Endothelial cell of umbilical vein (primary cell): ENCODE data around the gene CAMTA1. TPM values are rescaled to one million over a fixed set of nuclear protein-coding genes. Genes with fewer than 3 reads are reported as not detected.

Experiments
- BruUV-seq: library from RNA; stranded (reverse); fragments of 400-500 nt; replicated peaks from 2 replicates; lab custom pipeline; 2021; lab: Mats Ljungman, UMichigan
- CTCF ChIA-PET: fragments of 300-600, 350-600 bp; sonication (Branson Sonifier 250); formaldehyde crosslinking; loops from one replicate; lab custom pipeline; 2021; ENCODE audit warnings: antibody characterized with exemption, inconsistent platforms; lab: Charles Lee
- POLR2A ChIA-PET: fragments of 300-600, 350-600 bp; sonication (Branson Sonifier 250); formaldehyde crosslinking; loops from one replicate; lab custom pipeline; 2021; ENCODE audit warnings: antibody characterized with exemption, inconsistent platforms; lab: Charles Lee
- DNase-seq: peaks from one replicate; pipeline ENCODE4 v3.0.0-alpha.2; 2011; ENCODE audit warnings: low read depth, low spot score
- FAIRE-seq: peaks from 2 replicates; lab custom pipeline; 2011; peaks lifted over from hg19 to GRCh38; lab: Jason Lieb, UNC
- H2AFZ ChIP-seq: 2 replicates; pipeline ENCODE4 v1.6.0; 2012; ENCODE audit warnings: low read depth, low read length, control low read depth, inconsistent platforms
- H3K27ac ChIP-seq: 2 replicates; pipeline ENCODE4 v1.5.1; 2011; ENCODE audit warnings: low read depth, mild to moderate bottlenecking, control low read depth, low read length, moderate library complexity; ENCODE audit not compliant: insufficient read depth
- H3K27me3 ChIP-seq, 2 experiments: 2 replicates each; pipeline versions ENCODE4 v1.6.0 to v1.6.1; 2011; ENCODE audit warnings: low read length in 2 of 2, mixed read lengths in 1 of 2; ENCODE audit not compliant: control insufficient read depth in 2 of 2, insufficient read depth in 2 of 2
- H3K36me3 ChIP-seq, 2 experiments: 2 replicates in 1 of 2; 3 replicates in 1 of 2; pipeline ENCODE4 v1.5.1; 2011; ENCODE audit warnings: low read length in 2 of 2, mild to moderate bottlenecking in 1 of 2, moderate library complexity in 1 of 2; ENCODE audit not compliant: control insufficient read depth in 2 of 2, insufficient read depth in 2 of 2; ENCODE audit errors: extremely low read depth in 1 of 2
- H3K4me1 ChIP-seq: 3 replicates; pipeline ENCODE4 v1.5.1; 2011; ENCODE audit warnings: mild to moderate bottlenecking, low read length; ENCODE audit not compliant: control insufficient read depth, insufficient read depth; ENCODE audit errors: extremely low read depth
- H3K4me2 ChIP-seq: 2 replicates; pipeline ENCODE4 v1.6.1; 2011; ENCODE audit warnings: low read length, control low read depth, mixed read lengths; ENCODE audit not compliant: insufficient read depth
- H3K4me3 ChIP-seq, 3 experiments: fragments of 200-600 bp in 1 of 3; sonication (generic), shearing (Covaris generic) in 1 of 3; replicated peaks in 1 of 3; 2 replicates each; pipeline ENCODE4 v1.5.1; 2011 to 2016; ENCODE audit warnings: control low read depth in 3 of 3, low read length in 3 of 3, mild to moderate bottlenecking in 2 of 3, inconsistent platforms in 1 of 3, low read depth in 1 of 3, moderate library complexity in 1 of 3; ENCODE audit not compliant: insufficient read depth in 1 of 3
- H3K79me2 ChIP-seq: 2 replicates; pipeline ENCODE4 v1.6.0; 2012; ENCODE audit warnings: low read length, inconsistent platforms; ENCODE audit not compliant: control insufficient read depth, insufficient read depth
- H3K9ac ChIP-seq: replicated peaks from 2 replicates; pipeline ENCODE3; 2011; ENCODE audit warnings: low read length, control low read depth; ENCODE audit not compliant: insufficient read depth; ENCODE audit errors: extremely low read depth
- H3K9me1 ChIP-seq: replicated peaks from 3 replicates; pipeline ENCODE4 v1.6.0; 2011; ENCODE audit warnings: mild to moderate bottlenecking, low read length; ENCODE audit not compliant: control insufficient read depth, insufficient read depth; ENCODE audit errors: extremely low read depth
- H3K9me3 ChIP-seq: replicated peaks from 2 replicates; pipeline ENCODE4 v1.5.1; 2012; ENCODE audit warnings: low read length, inconsistent platforms; ENCODE audit not compliant: control insufficient read depth, insufficient read depth
- H4K20me1 ChIP-seq: replicated peaks from 2 replicates; pipeline ENCODE3; 2011; ENCODE audit warnings: mild to moderate bottlenecking, low read length; ENCODE audit not compliant: control insufficient read depth, insufficient read depth; ENCODE audit errors: extremely low read depth
- CTCF ChIP-seq, 2 donors: IDR thresholded peaks; 1 replicate in 1 of 2; 2 replicates in 1 of 2; pipeline ENCODE4 v1.5.1; 2011; ENCODE audit warnings: low read length in 2 of 2, mild to moderate bottlenecking in 2 of 2, moderate library complexity in 2 of 2, control low read depth in 1 of 2, inconsistent platforms in 1 of 2, low read depth in 1 of 2; ENCODE audit not compliant: insufficient read depth in 1 of 2; ENCODE audit errors: extremely low read depth in 1 of 2
- EZH2 ChIP-seq: IDR thresholded peaks from 2 replicates; pipeline ENCODE4 v1.6.1; 2012; ENCODE audit warnings: borderline replicate concordance, low read depth, mild to moderate bottlenecking, moderate library complexity, low read length, inconsistent platforms; ENCODE audit not compliant: severe bottlenecking
- FOS ChIP-seq: IDR thresholded peaks from 2 replicates; pipeline ENCODE4 v1.6.1; 2011; ENCODE audit warnings: mild to moderate bottlenecking, low read length, moderate library complexity, borderline replicate concordance; ENCODE audit not compliant: insufficient read depth
- GATA2 ChIP-seq: IDR thresholded peaks from 2 replicates; pipeline ENCODE4 v1.7.0; 2011; ENCODE audit warnings: low read depth, mild to moderate bottlenecking, moderate library complexity, mixed read lengths, low read length; ENCODE audit not compliant: insufficient read length, insufficient read depth
- JUN ChIP-seq: IDR thresholded peaks from 2 replicates; pipeline ENCODE4 v1.6.1; 2011; ENCODE audit warnings: borderline replicate concordance, low read depth; ENCODE audit not compliant: insufficient read length, insufficient read depth
- MAX ChIP-seq: IDR thresholded peaks from 2 replicates; pipeline ENCODE4 v1.6.1; 2011; ENCODE audit not compliant: insufficient read depth, insufficient read length
- MYC ChIP-seq: IDR thresholded peaks from one replicate; pipeline ENCODE4 v1.6.1; 2011; ENCODE audit warnings: mild to moderate bottlenecking, low read depth, low read length
- POLR2A ChIP-seq: IDR thresholded peaks from 2 replicates; pipeline ENCODE4 v1.6.1; 2012; ENCODE audit warnings: low read depth, mild to moderate bottlenecking, control low read depth, low read length
- POLR2AphosphoS5 ChIP-seq: IDR thresholded peaks from 2 replicates; pipeline ENCODE4 v1.6.1; 2012; ENCODE audit warnings: low read depth, mild to moderate bottlenecking, control low read depth, low read length, moderate library complexity; ENCODE audit not compliant: insufficient read depth
- dilution Hi-C: fragments of 300-500 bp; cut with MboI; formaldehyde crosslinking; loops from one replicate; pipeline ENCODE4 v1.15.0; 2019; ENCODE audit warnings: low sequenced_read_pairs; ENCODE audit not compliant: extremely low pct_ligation_motif_present
- intact Hi-C: fragments of 100-400 bp; cut with micrococcal nuclease; formaldehyde crosslinking; loops from one replicate; pipeline ENCODE4 v1.10.0; 2022
- polyA plus RNA-seq, 4 experiments: library from polyadenylated mRNA; depleted of rRNA in 3 of 4; stranded (reverse) in 3 of 4; unstranded in 1 of 4; fragments of >200 nt; gene quantifications; 2 replicates each; pipeline versions ENCODE4 v1.2.1 to v1.2.3, GENCODE V29; 2011 to 2012; ENCODE audit warnings: missing spikeins in 1 of 4
- total RNA-seq: library from RNA; stranded (reverse); gene quantifications from 2 replicates; pipeline ENCODE4 v1.2.3, GENCODE V29; 2021

The CAMTA1 gene
- total and polyA plus RNA-seq, 2 donors (not counting 3 experiments of a cell fraction or from before 2014, with no cell fraction given) = 50.8 to 92.7 TPM

DNA sequence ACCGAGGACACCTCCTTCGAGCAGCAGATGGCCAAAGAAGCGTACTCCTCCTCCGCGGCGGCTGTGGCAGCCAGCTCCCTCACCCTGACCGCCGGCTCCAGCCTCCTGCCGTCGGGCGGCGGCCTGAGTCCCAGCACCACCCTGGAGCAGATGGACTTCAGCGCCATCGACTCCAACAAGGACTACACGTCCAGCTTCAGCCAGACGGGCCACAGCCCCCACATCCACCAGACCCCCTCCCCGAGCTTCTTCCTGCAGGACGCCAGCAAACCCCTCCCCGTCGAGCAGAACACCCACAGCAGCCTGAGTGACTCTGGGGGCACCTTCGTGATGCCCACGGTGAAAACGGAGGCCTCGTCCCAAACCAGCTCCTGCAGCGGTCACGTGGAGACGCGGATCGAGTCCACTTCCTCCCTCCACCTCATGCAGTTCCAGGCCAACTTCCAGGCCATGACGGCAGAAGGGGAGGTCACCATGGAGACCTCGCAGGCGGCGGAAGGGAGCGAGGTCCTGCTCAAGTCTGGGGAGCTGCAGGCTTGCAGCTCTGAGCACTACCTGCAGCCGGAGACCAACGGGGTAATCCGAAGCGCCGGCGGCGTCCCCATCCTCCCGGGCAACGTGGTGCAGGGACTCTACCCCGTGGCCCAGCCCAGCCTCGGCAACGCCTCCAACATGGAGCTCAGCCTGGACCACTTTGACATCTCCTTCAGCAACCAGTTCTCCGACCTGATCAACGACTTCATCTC lies 879.1 kb downstream of the CAMTA1 start:
- dilution Hi-C loops = no loop called here
- Histone ChIP-seq H3K4me3 (no peak overlapping the region), H3K27ac (no peak overlapping the region), H3K27me3 (no peaks in the 10 kb centered on the region), H3K36me3 (no peaks in the 10 kb centered on the region), H3K4me1 (no peaks in the 10 kb centered on the region), H3K9ac (no peak overlapping the region), H3K9me1 (no peaks in the 10 kb centered on the region), H3K4me2 (no peak overlapping the region), H2AFZ (no peak overlapping the region), H3K79me2 (no peaks in the 10 kb centered on the region), H3K9me3 (no peaks in the 10 kb centered on the region), H4K20me1 (no peaks in the 10 kb centered on the region)
- intact Hi-C loops = no loop called here
- ChIA-PET CTCF (interaction anchor here (0.7 to 9.4 kb wide), 3 partner anchors 16 to 241 kb away, joined by 3 to 674 read pairs (median 117); no protein-coding TSS in a partner anchor), POLR2A (no interaction called here)
- TF ChIP-seq EZH2 (no peak), POLR2AphosphoS5 (no peak), JUN (no peak), MYC (no peak), POLR2A (no peak), GATA2 (no peak), CTCF (IDR thresholded peaks at IDR 0.05; ENCODE audit: extremely low read depth in 1 of 2, insufficient read depth in 1 of 2, low read depth in 1 of 2, low read length in 2 of 2) (no peak), MAX (no peak), FOS (no peak)
- FAIRE-seq = no peak
- no peak for DNase-seq
- no TSS peak for BruUV-seq
